Sciatic nerve (tissue), 2 donors: Measurements from ENCODE around the gene OBSL1. TPM values are rescaled to one million over a fixed set of nuclear protein-coding genes. Genes with fewer than 3 reads are reported as not detected.
A peak's percentile ranks its signal among the peaks of the same experiment; 100 is the strongest.

Experiments used
- ATAC-seq: fragments of 200-7000 bp; cut with Tn5 transposase; one replicate; pipeline ENCODE4 v1.9.1; 2020; ENCODE audit warnings: mild to moderate bottlenecking, moderate library complexity
- DNase-seq: peaks from one replicate; pipeline ENCODE4 v3.0.0-alpha.2; 2020; ENCODE audit warnings: low spot score
- intact Hi-C: fragments of 100-400 bp; cut with DNase I; formaldehyde crosslinking; loops from one replicate; pipeline ENCODE4 v1.14.2; 2022
- total RNA-seq: library from RNA; stranded (reverse); fragmentation: NEBNext Ultra II Directional; extraction: Animal tissue kit (Norgen Biotek cat#: 25700); gene quantifications from one replicate; pipeline ENCODE4 v1.2.1, GENCODE V29; 2021
- donor health status: DM: no; HTN: no; CAD: no.
- donor health status: DM: no; HTN: no; CAD: no.

Gene OBSL1
- total RNA-seq, 1 donor from 2014 or later: 85.2 TPM

- intact Hi-C loops: no loop called here
- peak; percentile 41 for ATAC-seq
- no peak for DNase-seq
Observed at GRCh38 chr2:219570194-219570923, 980 bp downstream of the OBSL1 start.

DNA sequence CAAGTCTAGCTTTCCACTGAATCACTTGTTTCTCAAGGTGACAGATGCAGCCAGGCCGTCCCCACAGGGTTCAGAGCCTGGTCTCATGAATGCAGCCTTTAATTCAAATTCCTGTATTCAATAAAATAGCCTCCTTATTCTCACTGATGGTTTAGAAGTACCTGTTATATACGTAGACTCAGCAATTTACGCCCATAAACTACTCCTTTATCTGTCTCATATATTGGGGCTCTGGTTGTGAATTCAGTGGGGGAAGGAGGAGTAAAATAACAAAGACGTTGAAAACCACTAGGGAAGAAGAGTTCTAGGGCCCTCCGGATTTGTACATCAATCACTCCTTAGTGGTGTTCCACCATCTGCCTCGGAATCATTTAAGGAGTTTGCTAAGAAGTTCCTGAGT is 1.7 kb downstream of the OBSL1 start:
- intact Hi-C loops: no loop called here

DNA sequence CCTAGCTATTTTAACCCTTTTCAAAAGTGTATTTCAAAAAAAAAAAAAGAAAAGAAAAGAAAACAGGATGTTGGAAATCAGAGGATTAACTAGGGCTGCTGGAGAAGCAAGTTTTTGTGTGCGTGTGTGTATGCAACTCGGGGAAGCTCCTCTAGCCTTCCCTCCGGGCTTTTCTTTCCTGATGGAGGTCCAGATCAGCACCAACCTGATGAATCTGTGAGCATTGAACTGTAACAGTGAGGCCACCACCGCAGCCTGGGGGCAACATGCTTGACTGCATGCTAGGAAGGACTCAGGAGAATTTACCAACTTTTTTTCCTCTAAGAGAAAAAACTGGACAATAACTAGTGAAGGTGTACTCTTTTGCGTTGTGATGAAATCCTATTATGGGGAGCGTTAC is 2.3 kb downstream of the OBSL1 start:
- DNase-seq (no peak), ATAC-seq (no peak)
- intact Hi-C loops: no loop called here

More for the DNA sequence above, 1.7 kb downstream of the OBSL1 start:
- ATAC-seq: no peak
- DNase-seq: no peak

DNA sequence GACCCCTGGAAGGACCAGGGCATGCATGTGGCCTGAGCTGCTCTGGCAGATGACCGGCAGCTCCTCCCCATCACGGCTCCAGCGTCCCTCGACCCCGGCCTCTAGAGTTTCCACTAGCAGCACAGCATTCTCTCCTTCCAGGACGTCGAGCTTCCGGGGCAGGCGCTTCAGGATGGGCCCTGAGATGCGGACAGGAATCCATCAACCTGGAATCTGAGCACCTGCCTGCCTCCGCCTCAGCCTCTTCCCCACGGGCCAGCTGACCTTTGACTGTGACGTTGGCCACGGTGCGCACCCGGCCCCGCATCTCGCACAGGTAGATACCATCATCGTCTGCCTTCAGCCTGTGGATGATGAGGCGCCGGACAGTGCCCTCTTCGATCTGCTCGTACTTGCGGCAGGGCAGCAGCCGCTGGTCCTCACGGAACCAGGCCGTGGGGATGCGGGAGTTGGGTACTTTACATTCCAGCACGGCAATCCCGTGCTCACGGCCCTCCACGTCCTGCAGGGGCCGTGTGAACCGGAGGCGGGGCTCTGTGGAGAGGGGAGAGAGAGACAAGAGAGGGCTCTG is 3.5 kb downstream of the OBSL1 start:
- intact Hi-C loops: no loop called here
- no peak for ATAC-seq
- DNase-seq: no peak

DNA sequence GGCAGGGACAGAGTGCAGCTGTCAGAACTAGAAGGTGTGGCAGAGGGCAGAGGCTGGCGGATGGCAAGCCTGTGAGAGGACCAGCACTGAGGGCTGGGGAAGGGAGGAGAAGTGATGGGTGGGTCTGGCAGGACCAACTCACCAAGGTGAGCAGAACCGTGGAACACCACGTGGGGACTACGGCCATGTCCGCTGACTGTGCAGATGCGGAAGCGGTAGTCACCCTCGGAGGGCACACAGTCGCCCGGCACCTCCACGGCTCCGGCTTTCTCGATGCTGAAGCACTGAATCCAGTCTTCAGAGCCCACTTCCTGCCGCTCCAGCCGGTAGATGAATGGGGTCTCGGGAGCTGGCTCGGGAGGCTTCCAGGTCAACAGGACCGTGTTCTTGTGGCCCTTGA is 4.2 kb downstream of the OBSL1 start:
- intact Hi-C loops: no loop called here
- DNase-seq: no peak
- ATAC-seq: no peak

DNA sequence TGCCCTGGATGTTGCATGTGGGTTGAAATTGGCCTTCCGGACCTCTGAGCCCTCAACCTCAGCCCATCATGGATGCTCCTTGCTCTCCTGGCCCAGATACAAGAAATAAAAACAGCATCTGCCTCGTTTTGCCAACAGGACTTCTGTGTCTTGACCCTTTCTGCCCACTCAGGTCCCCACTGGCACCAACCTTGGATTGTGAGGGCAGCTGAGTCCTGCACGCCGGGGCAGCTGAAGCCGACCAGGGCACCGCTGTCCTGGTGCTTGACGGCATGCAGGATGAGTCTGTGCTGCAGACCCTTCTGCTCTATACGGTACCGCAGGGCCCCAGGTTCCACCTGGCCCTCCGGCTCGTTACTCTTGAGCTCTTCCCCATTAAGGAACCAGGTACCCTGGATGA is 4.7 kb downstream of the OBSL1 start:
- DNase-seq: no peak
- intact Hi-C loops: no loop called here
- no peak for ATAC-seq

DNA sequence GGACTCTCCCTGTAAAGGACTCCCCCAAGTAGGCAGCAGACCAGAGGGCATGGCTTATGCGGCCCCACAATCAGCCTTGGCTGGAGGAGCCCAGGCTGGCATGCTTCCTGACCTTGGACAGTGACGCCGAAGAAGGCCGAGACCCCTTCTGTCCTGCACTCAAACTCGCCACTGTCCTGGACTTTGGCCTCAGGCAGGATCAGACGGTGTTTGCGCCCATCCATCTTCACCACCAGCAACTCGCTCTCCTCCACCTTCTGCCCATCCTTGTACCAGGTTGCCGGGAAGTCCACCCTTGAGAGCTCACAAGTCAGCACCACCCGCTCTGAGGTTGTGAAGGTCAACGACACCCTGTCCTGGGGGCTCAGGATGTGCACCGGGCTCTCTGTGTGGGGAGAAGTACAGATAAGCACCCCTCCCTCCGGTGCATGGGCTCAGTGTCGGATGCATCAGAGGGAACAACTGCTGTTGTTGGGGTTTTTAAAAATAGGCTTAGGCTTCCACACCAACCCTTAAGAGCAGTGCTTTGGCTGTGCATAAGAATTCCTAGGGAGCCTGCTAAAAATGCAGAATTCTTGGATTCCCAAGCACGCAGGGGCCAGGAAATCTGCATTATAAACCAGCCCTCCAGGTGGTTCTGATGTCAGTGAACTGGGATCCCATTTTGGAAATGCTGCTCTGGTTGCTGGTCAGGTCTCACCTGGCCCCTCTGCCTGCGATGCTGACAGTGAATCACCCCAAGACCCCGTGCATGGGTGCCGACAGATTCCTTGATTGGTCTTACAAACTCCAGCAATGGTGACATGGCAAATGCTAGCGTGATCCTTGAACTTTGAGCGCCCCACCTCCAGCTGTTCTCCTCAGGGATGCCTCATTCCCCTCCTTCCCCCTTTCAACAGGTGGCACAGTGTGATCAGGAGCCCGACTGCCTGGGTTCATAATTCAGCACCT is 5.9 kb downstream of the OBSL1 start:
- intact Hi-C loops: no loop called here
- no peak for DNase-seq
- no peak for ATAC-seq

DNA sequence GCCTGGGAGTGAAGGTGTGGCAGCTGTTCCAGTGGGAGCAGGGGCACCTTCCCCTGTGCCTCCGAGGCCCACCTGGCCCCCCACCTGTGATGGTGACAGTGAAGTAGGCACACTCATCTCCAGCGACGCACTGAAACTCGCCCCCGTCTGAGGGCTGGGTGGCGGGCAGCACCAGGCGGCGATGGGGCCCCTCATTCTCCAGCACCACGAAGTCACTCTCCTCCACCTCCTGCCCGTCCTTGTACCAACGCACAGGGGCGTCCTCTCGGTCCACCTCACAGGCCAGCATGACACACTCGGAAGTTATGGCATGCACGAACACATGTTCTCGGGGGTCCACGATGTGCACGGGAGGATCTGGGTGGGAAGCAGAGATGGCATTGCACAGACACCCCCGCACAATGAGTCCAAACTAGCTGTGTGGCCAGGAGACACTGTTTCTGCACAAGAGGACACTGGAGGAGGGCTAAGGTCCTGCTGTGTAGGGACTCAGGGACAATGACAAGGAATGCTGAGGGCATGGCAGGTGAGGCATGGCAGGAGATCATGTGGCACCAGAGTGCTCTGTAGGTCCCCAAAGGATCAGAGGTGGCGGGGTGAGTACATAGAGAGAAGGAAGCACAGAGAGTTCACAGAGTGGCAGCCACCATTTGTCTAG is 7.9 kb downstream of the OBSL1 start:
- no peak for ATAC-seq
- intact Hi-C loops: no loop called here
- no peak for DNase-seq

DNA sequence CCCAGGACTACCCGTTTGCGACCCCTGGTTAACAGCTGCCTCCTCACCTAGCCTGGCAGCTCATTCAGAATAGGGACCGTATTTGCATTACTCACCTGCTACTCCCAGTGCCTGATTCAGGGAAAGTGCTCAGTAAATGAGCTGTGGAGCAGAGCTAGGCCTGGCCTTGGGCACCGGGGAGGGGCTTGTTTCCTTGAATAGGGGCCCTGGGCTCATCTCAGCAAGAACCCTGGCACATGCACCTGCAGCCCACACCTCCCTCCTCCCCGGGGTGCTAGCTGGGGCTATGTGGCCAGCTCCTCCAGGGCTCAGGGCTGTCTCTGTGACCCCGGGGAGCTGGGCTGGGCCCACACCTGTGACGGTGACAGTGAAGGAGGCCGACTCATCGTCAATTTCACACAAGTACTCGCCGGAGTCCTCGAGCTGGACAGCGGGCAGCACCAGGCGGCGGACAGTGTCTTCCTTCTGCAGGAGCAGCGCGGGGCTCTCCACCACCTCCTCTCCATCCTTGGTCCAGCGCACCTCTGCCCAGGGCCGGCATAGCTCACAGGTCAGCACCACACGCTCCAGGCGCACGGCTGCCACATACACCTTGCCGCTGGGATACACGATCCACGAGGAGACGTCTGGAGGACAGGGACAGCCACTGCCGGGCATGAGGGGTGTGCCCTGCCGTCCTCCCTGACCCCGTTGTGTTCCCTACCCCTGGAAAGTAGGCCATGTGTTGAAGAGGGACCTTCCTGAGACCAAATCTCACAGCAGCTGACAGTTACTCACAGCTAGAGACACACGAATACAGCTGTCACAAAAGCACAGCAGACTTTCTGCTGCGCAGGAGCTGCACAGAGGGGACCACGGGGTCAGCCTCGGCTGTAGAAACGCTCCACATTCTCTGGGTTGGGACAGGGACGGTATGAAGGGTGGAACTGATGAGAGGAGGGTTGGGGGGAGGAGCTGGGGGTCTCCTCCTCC is 9.0 kb downstream of the OBSL1 start:
- DNase-seq (no peak), ATAC-seq (no peak)
- intact Hi-C loops: no loop called here

GRCh38 chr2:219561179-219562048 is 9.9 kb downstream of the OBSL1 start:
- intact Hi-C loops: no loop called here
- DNase-seq: no peak
- no peak for ATAC-seq

DNA sequence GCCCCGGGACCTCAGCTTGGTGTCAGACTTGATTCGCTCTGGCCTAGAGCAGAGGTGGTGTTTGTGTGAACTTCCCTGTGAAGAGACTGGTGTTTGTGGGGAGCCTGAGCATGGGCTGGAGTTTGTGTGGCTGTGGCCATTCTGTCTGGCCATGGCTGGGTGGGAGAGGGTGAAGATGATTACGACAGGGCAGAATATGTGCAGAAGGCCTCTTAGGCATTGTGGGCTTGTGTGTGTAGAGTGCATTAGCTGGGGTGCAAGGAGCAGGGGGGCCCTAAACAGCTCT is 10.5 kb downstream of the OBSL1 start:
- intact Hi-C loops: no loop called here
- no peak for DNase-seq
- no peak for ATAC-seq

GRCh38 chr2:219560037-219560892 is 11.1 kb downstream of the OBSL1 start:
- intact Hi-C loops: no loop called here
- ATAC-seq: no peak
- no peak for DNase-seq

- intact Hi-C loops: no loop called here
- ATAC-seq: no peak
- no peak for DNase-seq
Observed at GRCh38 chr2:219559156-219559915, 12.0 kb downstream of the OBSL1 start.

DNA sequence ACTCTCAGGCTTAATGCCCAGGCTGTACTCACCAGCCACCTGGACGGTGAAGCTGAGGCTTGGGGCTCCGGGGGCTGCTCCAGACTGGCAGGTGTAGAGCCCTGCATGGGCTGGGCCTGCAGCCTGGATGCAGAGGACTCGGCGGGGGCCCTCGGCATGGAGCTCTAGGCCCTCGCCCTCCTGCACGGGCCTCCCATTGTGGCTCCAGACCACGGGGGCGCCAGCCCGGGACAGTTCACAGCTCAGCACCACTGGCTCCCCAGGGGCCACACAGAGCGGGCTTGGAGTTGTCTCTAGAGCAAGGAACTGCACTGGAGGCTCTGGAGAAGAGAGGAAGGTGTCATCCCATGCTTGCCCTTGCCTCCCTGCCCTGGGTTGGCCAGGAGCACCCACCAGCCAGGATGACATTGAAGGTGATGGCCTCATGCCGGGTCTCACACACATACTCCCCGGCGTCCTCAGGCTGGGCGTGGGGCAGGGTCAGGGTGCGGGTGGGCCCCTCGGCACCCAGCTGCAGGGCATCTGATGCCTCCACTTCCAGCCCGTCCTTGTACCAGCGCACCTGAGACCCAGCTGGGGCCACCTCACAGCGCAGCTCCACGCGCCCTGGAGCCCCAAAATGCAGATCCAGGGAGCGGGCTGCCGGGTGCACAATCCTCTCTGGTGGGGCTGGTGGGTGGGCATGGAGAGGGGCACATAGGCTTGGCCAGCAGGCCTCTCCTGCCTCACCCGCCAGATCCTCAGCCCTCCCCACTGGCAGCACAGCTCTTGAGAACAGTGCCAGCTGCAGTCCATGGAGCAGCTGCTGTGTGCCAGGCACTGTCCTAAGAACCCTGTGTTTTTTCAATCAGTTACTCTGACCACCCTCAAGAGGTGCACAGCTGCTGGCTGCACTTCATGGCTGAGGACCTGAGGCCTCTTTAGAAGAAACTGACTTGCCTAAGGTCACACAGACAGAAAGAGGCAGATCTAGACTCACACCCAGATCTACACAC is 13.3 kb downstream of the OBSL1 start:
- no peak for ATAC-seq
- no peak for DNase-seq
- intact Hi-C loops: no loop called here

DNA sequence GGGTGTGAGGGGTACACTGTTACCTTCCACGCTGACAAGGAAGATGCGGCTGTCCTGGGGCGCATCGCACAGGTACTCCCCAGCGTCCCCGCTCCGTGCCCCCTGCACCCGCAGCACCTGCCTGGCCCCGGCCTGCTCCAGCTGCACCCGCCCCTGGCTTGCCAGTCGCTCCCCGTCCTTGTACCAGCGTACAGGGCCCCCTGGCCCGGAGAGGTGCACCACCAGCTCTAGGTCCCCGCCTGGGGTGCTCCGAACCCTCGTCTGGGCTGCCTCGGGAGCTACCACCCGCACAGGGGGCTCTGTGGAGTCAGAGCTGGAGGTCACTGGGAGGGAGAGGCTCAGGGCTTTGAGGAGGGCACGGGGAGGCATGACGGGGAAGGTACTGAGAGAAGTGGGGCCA is 14.0 kb downstream of the OBSL1 start:
- intact Hi-C loops: no loop called here
- no peak for ATAC-seq
- DNase-seq: peak; percentile 60
